D721Med (cell line): Measurements from ENCODE around the gene SUCLA2.

Source experiments
- DNase-seq: peaks from one replicate; pipeline ENCODE4 v3.0.0; 2011; ENCODE audit warnings: low spot score; ENCODE audit not compliant: insufficient read length
- FAIRE-seq: peaks from 2 replicates; lab custom pipeline; 2011; peaks lifted over from hg19 to GRCh38; lab: Jason Lieb, UNC
- TF ChIP-seq, protein P1 (sequence below): IDR thresholded peaks from 2 replicates; pipeline ENCODE4 v1.5.1; 2012; ENCODE audit warnings: mild to moderate bottlenecking, control low read depth; ENCODE audit not compliant: insufficient read depth; ENCODE audit errors: missing control alignments

SUCLA2 gene

DNA sequence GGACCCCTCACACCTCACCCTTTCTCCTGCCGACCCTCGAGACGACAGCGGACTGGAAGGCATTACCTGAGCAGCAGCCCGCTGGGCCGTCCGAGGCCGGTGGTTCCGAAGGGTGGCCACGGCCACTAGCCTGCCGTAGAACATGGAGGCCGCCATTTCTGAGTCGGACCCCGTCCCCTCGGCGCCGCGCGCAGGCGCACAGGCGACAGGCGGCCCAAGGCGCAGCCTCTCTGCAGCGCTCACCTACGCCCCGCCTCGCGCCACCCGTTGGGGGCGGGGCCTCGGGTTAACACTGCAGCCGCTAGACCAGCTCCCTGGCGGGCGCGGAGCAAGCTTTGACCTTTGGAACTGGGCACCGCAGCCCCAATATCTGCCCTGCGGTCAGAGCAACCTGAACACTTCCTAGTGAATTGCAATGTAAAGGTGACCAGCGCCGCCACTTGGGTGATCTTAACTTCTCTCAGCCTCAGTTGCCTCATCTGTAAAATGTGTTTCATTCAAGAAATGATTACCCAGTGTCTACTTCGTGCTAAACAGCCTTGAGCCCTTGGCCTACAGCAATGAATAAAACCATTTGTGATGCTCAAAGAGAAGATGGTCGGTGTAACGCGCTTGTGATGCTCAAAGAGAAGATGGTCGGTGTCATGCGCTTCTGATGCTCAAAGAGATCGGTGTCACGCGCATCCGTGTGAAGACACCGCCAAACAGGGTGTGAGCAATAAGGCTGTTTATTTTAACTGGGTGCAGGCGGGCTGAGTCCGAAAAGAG is at the start of gene SUCLA2:
TSS of gene SUCLA2 (minus strand) at position 160 of the 768 bp plus-strand sequence. CDS start at position 156, 4 bp downstream.
- FAIRE-seq (no peak), DNase-seq (peak; percentile 95)
- TF ChIP-seq, protein P1, sequence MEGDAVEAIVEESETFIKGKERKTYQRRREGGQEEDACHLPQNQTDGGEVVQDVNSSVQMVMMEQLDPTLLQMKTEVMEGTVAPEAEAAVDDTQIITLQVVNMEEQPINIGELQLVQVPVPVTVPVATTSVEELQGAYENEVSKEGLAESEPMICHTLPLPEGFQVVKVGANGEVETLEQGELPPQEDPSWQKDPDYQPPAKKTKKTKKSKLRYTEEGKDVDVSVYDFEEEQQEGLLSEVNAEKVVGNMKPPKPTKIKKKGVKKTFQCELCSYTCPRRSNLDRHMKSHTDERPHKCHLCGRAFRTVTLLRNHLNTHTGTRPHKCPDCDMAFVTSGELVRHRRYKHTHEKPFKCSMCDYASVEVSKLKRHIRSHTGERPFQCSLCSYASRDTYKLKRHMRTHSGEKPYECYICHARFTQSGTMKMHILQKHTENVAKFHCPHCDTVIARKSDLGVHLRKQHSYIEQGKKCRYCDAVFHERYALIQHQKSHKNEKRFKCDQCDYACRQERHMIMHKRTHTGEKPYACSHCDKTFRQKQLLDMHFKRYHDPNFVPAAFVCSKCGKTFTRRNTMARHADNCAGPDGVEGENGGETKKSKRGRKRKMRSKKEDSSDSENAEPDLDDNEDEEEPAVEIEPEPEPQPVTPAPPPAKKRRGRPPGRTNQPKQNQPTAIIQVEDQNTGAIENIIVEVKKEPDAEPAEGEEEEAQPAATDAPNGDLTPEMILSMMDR: no peak

DNA sequence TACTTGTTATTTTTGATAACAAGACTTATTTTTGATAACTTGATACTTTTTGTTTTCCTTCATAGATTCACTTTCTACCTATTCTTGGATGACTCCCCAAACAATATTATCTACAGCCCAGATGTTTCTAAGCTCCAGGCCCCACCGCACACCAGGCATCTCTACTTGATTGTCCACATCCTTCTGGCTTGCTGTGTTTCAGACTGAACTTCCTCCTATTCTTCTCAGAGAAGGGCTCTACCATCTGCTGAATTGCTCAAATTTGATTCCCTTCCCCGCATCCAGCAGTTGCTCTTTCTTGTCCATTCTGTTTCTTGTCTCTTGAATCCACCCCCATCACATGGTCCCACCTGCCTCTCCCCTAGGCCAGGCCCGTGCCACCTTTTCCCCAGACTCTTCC is 49.5 kb upstream of the SUCLA2 start:
- TF ChIP-seq, protein P1: no peak

DNA sequence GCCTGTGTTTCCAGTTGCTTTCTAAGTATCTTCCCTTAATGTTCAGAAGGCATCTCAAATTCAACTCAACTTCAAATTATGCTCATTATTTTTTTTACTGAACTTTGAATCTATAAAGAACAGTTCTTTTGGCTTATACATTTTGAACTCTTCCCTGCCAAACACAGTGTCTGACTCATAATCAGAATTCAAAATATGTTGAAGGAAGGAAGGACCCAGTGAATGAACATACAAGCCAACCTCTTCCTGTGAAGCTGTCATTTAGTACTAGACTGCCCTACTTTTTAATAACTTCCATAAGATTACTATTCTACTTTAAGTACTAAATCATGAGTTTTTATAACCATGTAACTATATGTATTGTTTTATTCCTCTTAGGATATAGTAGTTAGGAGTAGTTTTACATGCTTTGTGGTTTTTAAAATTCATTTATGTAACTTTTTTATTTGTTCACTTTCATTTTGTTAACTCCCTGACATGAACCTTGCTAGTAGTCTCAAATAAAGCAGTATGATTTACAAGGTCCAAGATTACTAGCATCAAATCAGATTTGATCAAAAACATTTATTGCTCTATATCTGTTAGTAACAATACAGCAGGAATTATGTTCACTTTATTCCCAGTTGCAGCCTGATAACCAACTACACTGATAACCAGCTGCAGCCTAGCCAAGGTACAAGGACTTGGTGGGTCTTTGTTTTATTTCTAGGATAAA is 42.9 kb upstream of the SUCLA2 start:
- DNase-seq (no peak), FAIRE-seq (no peak)
- TF ChIP-seq, protein P1: no peak

More for the DNA sequence above, 49.5 kb upstream of the SUCLA2 start:
- FAIRE-seq (no peak), DNase-seq (no peak)

DNA sequence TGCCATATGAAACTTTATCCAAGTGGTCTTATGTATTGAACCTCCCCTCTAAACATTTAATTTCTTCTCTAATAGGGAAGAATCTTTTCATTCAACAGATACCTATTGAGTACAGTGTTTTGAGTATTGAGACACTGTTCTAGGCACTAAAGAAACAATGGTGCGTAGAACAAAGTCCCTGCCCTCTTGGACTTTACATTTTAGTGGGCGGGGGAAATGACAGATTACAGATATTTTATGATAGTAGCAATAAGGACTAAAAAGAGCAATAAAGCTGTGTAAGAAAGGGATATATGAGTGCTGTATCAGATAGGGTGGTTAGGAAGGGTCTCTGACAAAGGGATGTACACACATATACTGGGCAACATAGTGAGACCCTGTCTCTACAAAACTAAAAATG is 41.8 kb upstream of the SUCLA2 start:
- TF ChIP-seq, protein P1: no peak
- no peak for FAIRE-seq
- no peak for DNase-seq

DNA sequence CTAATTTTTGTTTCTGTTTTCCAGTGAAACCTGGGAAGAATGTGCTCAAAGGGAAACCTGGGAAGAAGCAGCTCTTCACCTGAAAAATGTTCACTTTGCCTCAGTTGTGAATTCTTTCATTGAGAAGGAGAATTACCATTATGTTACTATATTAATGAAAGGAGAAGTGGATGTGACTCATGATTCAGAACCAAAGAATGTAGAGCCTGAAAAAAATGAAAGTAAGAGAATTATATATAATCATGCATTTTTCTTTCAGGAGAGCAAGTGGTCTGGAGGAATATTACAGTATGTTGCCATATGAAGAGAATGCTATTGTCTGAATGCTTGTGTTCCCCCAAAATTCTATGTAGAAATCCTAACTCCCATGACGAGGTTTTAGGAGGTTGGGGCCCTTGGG is 39.8 kb upstream of the SUCLA2 start:
- DNase-seq (no peak), FAIRE-seq (no peak)
- TF ChIP-seq, protein P1: no peak

DNA sequence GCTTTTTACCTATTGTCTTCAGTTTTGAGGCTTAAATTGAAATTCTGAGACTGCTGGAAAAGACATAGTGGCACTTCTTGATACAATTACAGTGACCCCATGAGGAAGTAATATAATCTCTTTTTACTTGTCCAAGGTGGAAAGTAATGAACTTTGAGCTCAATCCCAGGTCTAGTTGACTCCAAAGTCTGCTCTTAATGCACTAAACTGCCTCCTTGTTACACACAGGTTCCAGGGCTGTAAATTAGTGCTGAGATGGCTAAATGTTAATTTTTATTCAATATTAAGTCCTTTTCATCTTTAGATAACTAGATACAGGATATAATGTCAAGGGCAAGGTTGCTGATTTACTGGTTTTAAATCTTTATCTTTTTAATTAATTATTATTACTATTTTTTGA is 39.0 kb upstream of the SUCLA2 start:
- FAIRE-seq (no peak), DNase-seq (no peak)
- TF ChIP-seq, protein P1: no peak

DNA sequence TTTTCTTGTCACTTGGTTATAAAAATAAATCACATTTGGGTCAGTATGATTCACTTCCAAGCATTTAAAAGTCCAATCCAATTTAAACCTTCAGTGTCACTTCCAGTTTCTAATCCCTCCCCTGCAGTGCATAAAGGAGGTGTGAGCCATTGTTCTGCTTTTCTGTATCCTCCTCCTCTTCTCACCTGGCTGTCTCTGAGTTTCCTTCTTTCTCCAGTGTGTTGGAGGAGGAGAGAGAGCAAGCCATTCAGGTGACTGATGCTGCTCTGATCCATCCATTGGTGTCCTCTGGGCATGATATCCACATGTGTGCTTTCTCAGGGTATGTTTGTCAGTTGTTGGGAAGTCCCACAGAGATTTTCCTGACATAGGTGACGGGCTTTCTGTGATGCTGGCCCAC is 37.7 kb upstream of the SUCLA2 start:
- FAIRE-seq (no peak), DNase-seq (no peak)
- TF ChIP-seq, protein P1: no peak
